Epithelial cell of proximal tubule (primary cell): Measurements from ENCODE around the gene P2RY2. TPM values are rescaled to one million over a fixed set of nuclear protein-coding genes. Genes with fewer than 3 reads are reported as not detected.

Experiments
- DNase-seq: peaks from one replicate; pipeline ENCODE4 v3.0.0-alpha.2; 2011; ENCODE audit warnings: low read depth
- H3K4me3 ChIP-seq: 2 replicates; pipeline ENCODE4 v1.5.1; 2011; ENCODE audit warnings: low read depth, mild to moderate bottlenecking, low read length
- CTCF ChIP-seq: conservative IDR thresholded peaks from 2 replicates; pipeline ENCODE4 v1.5.1; 2012; ENCODE audit warnings: low read depth, mild to moderate bottlenecking, low read length
- total RNA-seq: library from RNA; depleted of rRNA; stranded (reverse); fragments of >200 nt; gene quantifications from 2 replicates; pipeline ENCODE4 v1.2.3, GENCODE V29; 2015

P2RY2 gene
- total RNA-seq, 1 donor from 2014 or later, result 1.1 TPM

- no peak for DNase-seq
- TF ChIP-seq CTCF, result no peak
- H3K4me3 ChIP-seq, result no peak overlapping the region
These were observed 4.6 kb upstream of the P2RY2 start for GRCh38 chr11:73213196-73214143.

GRCh38 chr11:73215191-73216134, 2.6 kb upstream of the P2RY2 start:
- H3K4me3 ChIP-seq, result no peak overlapping the region
- TF ChIP-seq CTCF, result no peak
- DNase-seq, result no peak

- no peak for TF ChIP-seq CTCF
- no peak overlapping the region for H3K4me3 ChIP-seq
These were observed 1.6 kb upstream of the P2RY2 start for GRCh38 chr11:73216465-73216864.

GRCh38 chr11:73217131-73217809, 811 bp upstream of the P2RY2 start:
- no peak overlapping the region for H3K4me3 ChIP-seq
- TF ChIP-seq CTCF, result no peak
- DNase-seq, result no peak

More at GRCh38 chr11:73216465-73216864, 1.6 kb upstream of the P2RY2 start:
- DNase-seq, result no peak

GRCh38 chr11:73217810-73218105, 323 bp upstream of the P2RY2 start:
- DNase-seq, result no peak
- TF ChIP-seq CTCF, result no peak
- H3K4me3 ChIP-seq, result peak overlapping the region; percentile 69

GRCh38 chr11:73218830-73219215, 742 bp downstream of the P2RY2 start:
- H3K4me3 ChIP-seq, result peak overlapping the region; percentile 69
- DNase-seq, result no peak
- TF ChIP-seq CTCF, result no peak
